GM13977 (cell line): ENCODE measurements around the gene SLFN12L.
A peak's percentile ranks its signal among the peaks of the same experiment; 100 is the strongest.
"Not testable (repeated sequence)": the region's sequence is repeated elsewhere in the genome, so short reads cannot be mapped to it uniquely, and the experiment has no call there.

Experiments
- DNase-seq: peaks from one replicate; pipeline ENCODE4 v3.0.0; 2012; ENCODE audit warnings: low spot score
- CTCF ChIP-seq: IDR thresholded peaks from 2 replicates; pipeline ENCODE4 v1.5.1; 2012; ENCODE audit warnings: mild to moderate bottlenecking, control low read depth; ENCODE audit not compliant: insufficient read depth; ENCODE audit errors: extremely low read depth, missing control alignments
- in situ Hi-C: fragments of 300-500 bp; cut with MboI; formaldehyde crosslinking; loops from one replicate; pipeline ENCODE4 v1.12.0; 2022; ENCODE audit warnings: low sequenced_read_pairs, low pct_unique_long_range_greater_than_20kb, mixed read lengths, inconsistent platforms; ENCODE audit not compliant: unreplicated experiment

The SLFN12L gene

DNA sequence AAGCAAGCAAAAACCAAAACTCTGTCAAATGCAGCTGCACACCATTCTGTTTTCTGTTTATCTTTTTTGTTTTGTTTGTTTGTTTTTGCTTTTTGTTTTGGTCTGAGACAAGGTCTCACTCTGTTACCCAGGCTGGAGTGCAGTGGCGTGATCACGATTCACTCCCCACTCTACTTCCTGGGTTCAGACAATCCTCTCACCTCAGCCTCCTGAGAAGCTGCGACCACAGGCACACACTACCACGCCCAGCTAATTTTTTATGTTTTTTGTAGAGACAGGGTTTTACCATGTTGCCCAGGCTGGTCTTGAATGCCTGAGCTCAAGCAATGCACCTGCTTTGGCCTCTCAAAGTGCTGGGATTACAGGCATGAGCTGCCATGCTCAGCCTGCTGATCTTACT, 69.7 kb downstream of the SLFN12L start:
- no peak for TF ChIP-seq CTCF
- DNase-seq, result no peak
- in situ Hi-C loops, result no loop called here

DNA sequence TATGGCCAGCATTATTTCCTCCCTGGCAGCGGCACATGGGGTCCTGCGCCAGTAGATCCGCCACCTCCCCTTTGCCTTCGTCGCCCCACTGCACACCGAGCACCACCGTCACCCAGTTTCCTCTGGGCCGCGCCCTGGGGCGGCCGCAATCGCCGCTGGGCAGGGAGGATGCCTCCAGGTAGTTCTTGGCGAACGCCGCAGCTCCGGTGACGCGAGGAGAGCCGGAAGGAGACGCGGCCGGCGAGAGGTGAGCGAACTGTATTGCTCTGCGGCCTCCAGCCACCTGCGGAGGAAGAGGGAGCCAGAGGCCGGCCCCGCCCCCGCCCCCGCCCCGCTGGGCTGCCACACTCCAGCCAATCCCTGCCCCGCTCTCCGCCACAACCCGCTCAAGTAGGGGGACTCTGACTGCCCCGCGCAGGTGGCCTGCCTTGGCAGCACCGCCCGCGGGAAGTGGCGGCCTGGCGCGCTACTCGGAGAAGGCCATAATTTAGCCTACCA, 77.1 kb downstream of the SLFN12L start:
- in situ Hi-C loops, result no loop called here
- DNase-seq, result peak; percentile 86
- no peak for TF ChIP-seq CTCF

DNA sequence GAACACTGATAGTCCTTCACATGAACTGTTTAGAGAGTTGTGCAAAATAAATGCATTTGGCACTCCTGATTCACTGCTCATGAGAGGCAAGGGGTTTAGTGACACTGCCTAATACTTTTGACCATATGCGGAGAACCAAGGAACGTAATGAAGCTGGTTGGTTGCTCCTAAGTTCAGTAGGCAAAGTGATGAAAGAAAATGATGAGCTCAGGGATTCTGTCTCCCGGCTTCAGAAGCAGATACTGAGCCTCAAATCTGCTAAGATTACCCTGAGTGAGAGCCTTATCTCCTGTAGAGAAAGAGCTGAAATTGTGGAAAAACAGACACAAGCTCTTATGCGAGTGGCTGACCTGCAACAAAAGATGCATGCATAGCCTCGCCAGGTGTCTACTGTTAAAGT, 83.4 kb downstream of the SLFN12L start:
- DNase-seq, in situ Hi-C loops: not testable (repeated sequence)

- no peak for TF ChIP-seq CTCF
- DNase-seq, result no peak
- in situ Hi-C loops, result no loop called here
These were observed 84.3 kb downstream of the SLFN12L start for GRCh38 chr17:35453171-35453570.

DNA sequence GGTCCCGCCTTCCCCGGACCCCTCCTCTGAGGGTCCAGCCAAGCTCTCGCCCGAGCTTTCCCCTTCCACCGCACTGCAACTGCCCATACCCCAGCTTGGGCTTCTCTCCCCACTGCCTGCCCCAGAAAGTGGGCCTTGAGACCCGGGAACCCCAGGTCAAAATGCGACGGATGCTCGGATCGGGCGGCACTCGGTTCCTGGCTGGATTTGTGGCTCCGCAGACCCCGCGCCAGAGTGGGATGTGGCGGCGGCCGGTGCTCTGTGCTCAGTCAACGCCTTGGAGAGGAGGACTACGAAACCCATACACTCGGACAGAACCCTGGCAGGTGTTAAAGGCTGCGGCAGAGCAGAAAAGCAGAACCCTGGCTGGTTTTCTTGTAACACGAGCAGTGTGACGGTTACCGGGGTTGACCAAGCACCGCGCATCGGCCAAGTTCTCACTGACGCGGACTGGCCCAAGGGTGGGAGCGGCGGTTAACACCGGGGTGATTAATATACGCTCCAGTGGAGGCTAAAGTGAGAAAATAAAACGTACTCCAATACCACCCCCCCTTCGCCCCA, 88.0 kb downstream of the SLFN12L start:
- in situ Hi-C loops, result no loop called here
- DNase-seq, result peak; percentile 54
- TF ChIP-seq CTCF, result no peak

- in situ Hi-C loops, result no loop called here
- TF ChIP-seq CTCF, result no peak
- no peak for DNase-seq
These were observed 88.6 kb downstream of the SLFN12L start for GRCh38 chr17:35448899-35449227.

GRCh38 chr17:35448214-35448898, 89.1 kb downstream of the SLFN12L start, which contains the start of gene SLFN13:
Gene SLFN13, minus strand, starts transcription at chr17:35448766. Its CDS starts 3,086 bp downstream, at chr17:35445680.
- TF ChIP-seq CTCF, result no peak
- DNase-seq, result peak; percentile 78
- in situ Hi-C loops, result no loop called here
